HL-60 (cell line): ENCODE results near the gene NPY2R.

Source experiments
- GABPA ChIP-seq: IDR thresholded peaks from 2 replicates; pipeline ENCODE4 v1.6.1; 2012; ENCODE audit warnings: low read depth
- POLR2AphosphoS5 ChIP-seq: IDR thresholded peaks from 2 replicates; pipeline ENCODE4 v1.6.1; 2012; ENCODE audit warnings: low read depth
- SPI1 ChIP-seq: IDR thresholded peaks from 2 replicates; pipeline ENCODE4 v1.6.1; 2012; ENCODE audit warnings: low read depth, mild to moderate bottlenecking, borderline replicate concordance
- TF ChIP-seq, protein P1 (sequence below): IDR thresholded peaks from 2 replicates; pipeline ENCODE4 v1.6.1; 2012; ENCODE audit warnings: low read depth; ENCODE audit not compliant: insufficient replicate concordance
- TF ChIP-seq, protein P2 (sequence below): IDR thresholded peaks from one replicate; pipeline ENCODE4 v1.5.1; 2011; ENCODE audit warnings: low read length, control low read depth, inconsistent platforms; ENCODE audit not compliant: insufficient read depth

DNA sequence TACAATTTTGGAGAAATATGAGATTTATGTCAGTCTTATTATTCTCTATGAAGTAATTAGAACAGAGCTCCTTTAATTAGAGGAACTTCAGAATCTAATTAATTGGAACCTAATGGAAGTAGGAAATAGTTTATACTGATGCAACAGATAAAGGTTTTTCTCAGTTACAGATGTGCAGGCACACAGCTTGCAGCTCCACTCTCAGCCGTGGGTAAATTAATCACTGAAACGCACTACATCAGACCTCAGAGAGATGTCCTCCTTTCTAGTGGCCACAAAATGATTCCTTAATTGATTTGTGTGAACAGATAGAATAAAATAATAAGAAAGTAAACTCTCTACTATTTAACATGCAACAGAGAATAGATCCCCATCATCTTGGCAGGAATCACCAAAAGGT is 21.5 kb upstream of the NPY2R start:
- TF ChIP-seq POLR2AphosphoS5 (no peak), GABPA (no peak), SPI1 (no peak)
- TF ChIP-seq, protein P1, sequence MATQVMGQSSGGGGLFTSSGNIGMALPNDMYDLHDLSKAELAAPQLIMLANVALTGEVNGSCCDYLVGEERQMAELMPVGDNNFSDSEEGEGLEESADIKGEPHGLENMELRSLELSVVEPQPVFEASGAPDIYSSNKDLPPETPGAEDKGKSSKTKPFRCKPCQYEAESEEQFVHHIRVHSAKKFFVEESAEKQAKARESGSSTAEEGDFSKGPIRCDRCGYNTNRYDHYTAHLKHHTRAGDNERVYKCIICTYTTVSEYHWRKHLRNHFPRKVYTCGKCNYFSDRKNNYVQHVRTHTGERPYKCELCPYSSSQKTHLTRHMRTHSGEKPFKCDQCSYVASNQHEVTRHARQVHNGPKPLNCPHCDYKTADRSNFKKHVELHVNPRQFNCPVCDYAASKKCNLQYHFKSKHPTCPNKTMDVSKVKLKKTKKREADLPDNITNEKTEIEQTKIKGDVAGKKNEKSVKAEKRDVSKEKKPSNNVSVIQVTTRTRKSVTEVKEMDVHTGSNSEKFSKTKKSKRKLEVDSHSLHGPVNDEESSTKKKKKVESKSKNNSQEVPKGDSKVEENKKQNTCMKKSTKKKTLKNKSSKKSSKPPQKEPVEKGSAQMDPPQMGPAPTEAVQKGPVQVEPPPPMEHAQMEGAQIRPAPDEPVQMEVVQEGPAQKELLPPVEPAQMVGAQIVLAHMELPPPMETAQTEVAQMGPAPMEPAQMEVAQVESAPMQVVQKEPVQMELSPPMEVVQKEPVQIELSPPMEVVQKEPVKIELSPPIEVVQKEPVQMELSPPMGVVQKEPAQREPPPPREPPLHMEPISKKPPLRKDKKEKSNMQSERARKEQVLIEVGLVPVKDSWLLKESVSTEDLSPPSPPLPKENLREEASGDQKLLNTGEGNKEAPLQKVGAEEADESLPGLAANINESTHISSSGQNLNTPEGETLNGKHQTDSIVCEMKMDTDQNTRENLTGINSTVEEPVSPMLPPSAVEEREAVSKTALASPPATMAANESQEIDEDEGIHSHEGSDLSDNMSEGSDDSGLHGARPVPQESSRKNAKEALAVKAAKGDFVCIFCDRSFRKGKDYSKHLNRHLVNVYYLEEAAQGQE: no peak
- TF ChIP-seq, protein P2, sequence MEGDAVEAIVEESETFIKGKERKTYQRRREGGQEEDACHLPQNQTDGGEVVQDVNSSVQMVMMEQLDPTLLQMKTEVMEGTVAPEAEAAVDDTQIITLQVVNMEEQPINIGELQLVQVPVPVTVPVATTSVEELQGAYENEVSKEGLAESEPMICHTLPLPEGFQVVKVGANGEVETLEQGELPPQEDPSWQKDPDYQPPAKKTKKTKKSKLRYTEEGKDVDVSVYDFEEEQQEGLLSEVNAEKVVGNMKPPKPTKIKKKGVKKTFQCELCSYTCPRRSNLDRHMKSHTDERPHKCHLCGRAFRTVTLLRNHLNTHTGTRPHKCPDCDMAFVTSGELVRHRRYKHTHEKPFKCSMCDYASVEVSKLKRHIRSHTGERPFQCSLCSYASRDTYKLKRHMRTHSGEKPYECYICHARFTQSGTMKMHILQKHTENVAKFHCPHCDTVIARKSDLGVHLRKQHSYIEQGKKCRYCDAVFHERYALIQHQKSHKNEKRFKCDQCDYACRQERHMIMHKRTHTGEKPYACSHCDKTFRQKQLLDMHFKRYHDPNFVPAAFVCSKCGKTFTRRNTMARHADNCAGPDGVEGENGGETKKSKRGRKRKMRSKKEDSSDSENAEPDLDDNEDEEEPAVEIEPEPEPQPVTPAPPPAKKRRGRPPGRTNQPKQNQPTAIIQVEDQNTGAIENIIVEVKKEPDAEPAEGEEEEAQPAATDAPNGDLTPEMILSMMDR: no peak
